HepG2 (cell line): Measurements from ENCODE around the gene PGC. TPM values are rescaled to one million over a fixed set of nuclear protein-coding genes. Genes with fewer than 3 reads are reported as not detected.
A peak's percentile ranks its signal among the peaks of the same experiment; 100 is the strongest.

Source experiments
- ATRX ChIP-seq: sonication (generic); formaldehyde crosslinking; IDR thresholded peaks from 2 replicates; pipeline ENCODE4 v1.4.0; 2020; ENCODE audit warnings: missing genetic modification reagents, borderline replicate concordance
- EP300 ChIP-seq, 3 experiments: sonication (generic) in 1 of 3; formaldehyde crosslinking in 1 of 3; IDR thresholded peaks; 2 replicates each; pipeline versions ENCODE4 v1.5.1 to v1.6.1; 2011 to 2020; ENCODE audit warnings: low read depth in 2 of 3, low read length in 2 of 3, borderline replicate concordance in 1 of 3, improper control_type of control experiment in 1 of 3, mild to moderate bottlenecking in 1 of 3, missing genetic modification reagents in 1 of 3, moderate library complexity in 1 of 3
- ETV5 ChIP-seq: IDR thresholded peaks from 2 replicates; pipeline ENCODE4 v1.6.1; 2018; ENCODE audit warnings: missing biosample characterization, missing genetic modification reagents, inconsistent platforms, borderline replicate concordance
- LCORL ChIP-seq, 2 experiments: fragments of 450-650 bp in 1 of 2; sonication (generic) in 1 of 2; formaldehyde crosslinking in 1 of 2; IDR thresholded peaks; 2 replicates each; pipeline versions ENCODE4 v1.5.0 to v1.6.1; 2017 to 2020; ENCODE audit warnings: antibody characterized with exemption in 1 of 2, missing genetic modification reagents in 1 of 2
- RBFOX2 ChIP-seq: fragments of 200-400 bp; formaldehyde crosslinking; IDR thresholded peaks from 2 replicates; pipeline ENCODE4 v1.6.1; 2017; ENCODE audit warnings: low read depth, mild to moderate bottlenecking, low read length
- SIX1 ChIP-seq: sonication (generic); formaldehyde crosslinking; IDR thresholded peaks from 2 replicates; pipeline ENCODE4 v1.4.0; 2020; ENCODE audit warnings: missing genetic modification reagents, borderline replicate concordance
- ZBTB20 ChIP-seq: sonication (generic); formaldehyde crosslinking; IDR thresholded peaks from 2 replicates; pipeline ENCODE4 v1.8.1; 2023; ENCODE audit warnings: missing genetic modification reagents, low read depth, mild to moderate bottlenecking, borderline replicate concordance
- ZEB1 ChIP-seq: IDR thresholded peaks from 2 replicates; pipeline ENCODE4 v1.6.1; 2012; ENCODE audit warnings: mild to moderate bottlenecking, low read depth, inconsistent platforms; ENCODE audit not compliant: insufficient replicate concordance
- ZNF510 ChIP-seq: sonication (generic); formaldehyde crosslinking; IDR thresholded peaks from 2 replicates; pipeline ENCODE4 v1.4.0; 2020; ENCODE audit warnings: low read depth, mild to moderate bottlenecking, missing genetic modification reagents
- ZNF619 ChIP-seq: sonication (generic); formaldehyde crosslinking; IDR thresholded peaks from 2 replicates; pipeline ENCODE4 v1.4.0; 2020; ENCODE audit warnings: mild to moderate bottlenecking, missing genetic modification reagents
- ZNF75D ChIP-seq: sonication (generic); formaldehyde crosslinking; IDR thresholded peaks from 2 replicates; pipeline ENCODE4 v1.8.1; 2023; ENCODE audit warnings: missing genetic modification reagents, mild to moderate bottlenecking, borderline replicate concordance
- polyA plus RNA-seq, 8 experiments: library from polyadenylated mRNA; depleted of rRNA in 3 of 8; stranded (reverse) in 7 of 8; unstranded in 1 of 8; fragments of >200 nt; fragmentation: Illumina TruSeq in 4 of 8; extraction: Trizol in 4 of 8; gene quantifications; 2 replicates each; pipeline versions ENCODE4 v1.2.1 to v1.2.3, GENCODE V29; 2011 to 2016; ENCODE audit warnings: low read depth in 4 of 8, missing spikeins in 1 of 8, mixed read lengths in 1 of 8; ENCODE audit not compliant: insufficient read depth in 1 of 8
- total RNA-seq, 5 experiments: library from RNA; depleted of rRNA; stranded (reverse); fragments of >200 nt; fragmentation: Illumina TruSeq; extraction: Trizol; gene quantifications; 2 replicates each; pipeline ENCODE4 v1.2.3, GENCODE V29; 2016; ENCODE audit warnings: low read depth in 1 of 5
- TF ChIP-seq, protein P1 (sequence below): IDR thresholded peaks from 2 replicates; pipeline ENCODE4 v1.6.1; 2018; ENCODE audit warnings: missing genetic modification reagents
- TF ChIP-seq, protein P2 (sequence below): sonication (generic); formaldehyde crosslinking; IDR thresholded peaks from 2 replicates; pipeline ENCODE4 v1.4.0; 2020; ENCODE audit warnings: missing genetic modification reagents, borderline replicate concordance
- TF ChIP-seq, protein P3 (sequence below): sonication (generic); formaldehyde crosslinking; conservative IDR thresholded peaks from 2 replicates; pipeline ENCODE4 v1.4.0; 2020; ENCODE audit warnings: mild to moderate bottlenecking, missing genetic modification reagents, moderate library complexity

The PGC gene
- total and polyA plus RNA-seq, 2 of the 13 experiments (the other 11 are each of a cell fraction or from before 2014, with no cell fraction given), result 426 to 502 TPM

DNA sequence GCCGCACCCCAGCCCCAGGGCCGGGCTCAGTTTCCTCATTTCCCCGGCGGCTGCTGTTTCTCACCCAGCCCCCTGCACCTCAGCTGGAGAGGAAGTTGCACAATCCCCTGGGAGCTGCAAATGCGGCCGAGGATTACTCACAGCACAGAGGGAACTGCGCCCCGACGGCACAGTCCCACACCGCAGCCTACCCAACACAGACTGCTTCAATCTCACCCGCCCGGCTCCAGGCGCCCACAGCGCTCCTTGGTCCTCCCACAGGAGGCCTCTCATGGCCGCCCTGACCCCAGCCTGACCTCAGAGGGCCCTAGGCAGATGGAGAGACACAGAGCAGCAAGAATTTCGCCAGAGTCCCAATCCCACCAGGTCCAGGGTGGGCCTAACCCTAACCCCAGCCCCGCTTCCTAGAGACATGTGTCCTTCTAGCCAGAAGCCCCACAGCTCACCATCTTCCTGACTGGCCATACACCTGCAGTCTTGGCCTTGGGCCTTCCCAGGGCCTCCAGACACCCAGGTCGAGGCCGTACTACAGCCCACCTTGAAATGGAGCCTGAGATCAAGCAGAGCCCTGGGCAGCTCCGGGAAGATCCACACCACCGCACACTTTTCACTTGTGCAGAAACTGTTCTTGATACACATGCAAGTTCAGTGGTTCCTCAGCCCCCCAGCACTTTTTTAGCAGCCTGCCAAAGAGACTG, 23.5 kb downstream of the PGC start (continued):
- peak; percentile 48 to 66; a peak in 1 of 4 replicates for TF ChIP-seq EP300 (IDR thresholded peaks at IDR 0.05; ENCODE audit: low read depth in 2 of 2, low read length in 2 of 2)
- peak; percentile 29; the same call in 1 of the 2 replicates for TF ChIP-seq EP300 (CRISPR knock-in tag; IDR thresholded peaks at IDR 0.05; ENCODE audit: borderline replicate concordance)
- no peak for TF ChIP-seq ZEB1
- TF ChIP-seq LCORL (IDR thresholded peaks at IDR 0.05), result no peak
- TF ChIP-seq LCORL (CRISPR knock-in tag; IDR thresholded peaks at IDR 0.05), result peak; percentile 83
- no peak for TF ChIP-seq ZNF619 (CRISPR knock-in tag)
- peak; percentile 96 for TF ChIP-seq ETV5
- no peak; the same call in 1 of the 2 replicates for TF ChIP-seq SIX1 (CRISPR knock-in tag)
- TF ChIP-seq, protein P1, sequence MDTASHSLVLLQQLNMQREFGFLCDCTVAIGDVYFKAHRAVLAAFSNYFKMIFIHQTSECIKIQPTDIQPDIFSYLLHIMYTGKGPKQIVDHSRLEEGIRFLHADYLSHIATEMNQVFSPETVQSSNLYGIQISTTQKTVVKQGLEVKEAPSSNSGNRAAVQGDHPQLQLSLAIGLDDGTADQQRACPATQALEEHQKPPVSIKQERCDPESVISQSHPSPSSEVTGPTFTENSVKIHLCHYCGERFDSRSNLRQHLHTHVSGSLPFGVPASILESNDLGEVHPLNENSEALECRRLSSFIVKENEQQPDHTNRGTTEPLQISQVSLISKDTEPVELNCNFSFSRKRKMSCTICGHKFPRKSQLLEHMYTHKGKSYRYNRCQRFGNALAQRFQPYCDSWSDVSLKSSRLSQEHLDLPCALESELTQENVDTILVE (CRISPR knock-in tag), result no peak
- TF ChIP-seq, protein P2, sequence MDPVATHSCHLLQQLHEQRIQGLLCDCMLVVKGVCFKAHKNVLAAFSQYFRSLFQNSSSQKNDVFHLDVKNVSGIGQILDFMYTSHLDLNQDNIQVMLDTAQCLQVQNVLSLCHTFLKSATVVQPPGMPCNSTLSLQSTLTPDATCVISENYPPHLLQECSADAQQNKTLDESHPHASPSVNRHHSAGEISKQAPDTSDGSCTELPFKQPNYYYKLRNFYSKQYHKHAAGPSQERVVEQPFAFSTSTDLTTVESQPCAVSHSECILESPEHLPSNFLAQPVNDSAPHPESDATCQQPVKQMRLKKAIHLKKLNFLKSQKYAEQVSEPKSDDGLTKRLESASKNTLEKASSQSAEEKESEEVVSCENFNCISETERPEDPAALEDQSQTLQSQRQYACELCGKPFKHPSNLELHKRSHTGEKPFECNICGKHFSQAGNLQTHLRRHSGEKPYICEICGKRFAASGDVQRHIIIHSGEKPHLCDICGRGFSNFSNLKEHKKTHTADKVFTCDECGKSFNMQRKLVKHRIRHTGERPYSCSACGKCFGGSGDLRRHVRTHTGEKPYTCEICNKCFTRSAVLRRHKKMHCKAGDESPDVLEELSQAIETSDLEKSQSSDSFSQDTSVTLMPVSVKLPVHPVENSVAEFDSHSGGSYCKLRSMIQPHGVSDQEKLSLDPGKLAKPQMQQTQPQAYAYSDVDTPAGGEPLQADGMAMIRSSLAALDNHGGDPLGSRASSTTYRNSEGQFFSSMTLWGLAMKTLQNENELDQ (CRISPR knock-in tag), result no peak; the same call in 1 of the 2 replicates
- TF ChIP-seq, protein P3, sequence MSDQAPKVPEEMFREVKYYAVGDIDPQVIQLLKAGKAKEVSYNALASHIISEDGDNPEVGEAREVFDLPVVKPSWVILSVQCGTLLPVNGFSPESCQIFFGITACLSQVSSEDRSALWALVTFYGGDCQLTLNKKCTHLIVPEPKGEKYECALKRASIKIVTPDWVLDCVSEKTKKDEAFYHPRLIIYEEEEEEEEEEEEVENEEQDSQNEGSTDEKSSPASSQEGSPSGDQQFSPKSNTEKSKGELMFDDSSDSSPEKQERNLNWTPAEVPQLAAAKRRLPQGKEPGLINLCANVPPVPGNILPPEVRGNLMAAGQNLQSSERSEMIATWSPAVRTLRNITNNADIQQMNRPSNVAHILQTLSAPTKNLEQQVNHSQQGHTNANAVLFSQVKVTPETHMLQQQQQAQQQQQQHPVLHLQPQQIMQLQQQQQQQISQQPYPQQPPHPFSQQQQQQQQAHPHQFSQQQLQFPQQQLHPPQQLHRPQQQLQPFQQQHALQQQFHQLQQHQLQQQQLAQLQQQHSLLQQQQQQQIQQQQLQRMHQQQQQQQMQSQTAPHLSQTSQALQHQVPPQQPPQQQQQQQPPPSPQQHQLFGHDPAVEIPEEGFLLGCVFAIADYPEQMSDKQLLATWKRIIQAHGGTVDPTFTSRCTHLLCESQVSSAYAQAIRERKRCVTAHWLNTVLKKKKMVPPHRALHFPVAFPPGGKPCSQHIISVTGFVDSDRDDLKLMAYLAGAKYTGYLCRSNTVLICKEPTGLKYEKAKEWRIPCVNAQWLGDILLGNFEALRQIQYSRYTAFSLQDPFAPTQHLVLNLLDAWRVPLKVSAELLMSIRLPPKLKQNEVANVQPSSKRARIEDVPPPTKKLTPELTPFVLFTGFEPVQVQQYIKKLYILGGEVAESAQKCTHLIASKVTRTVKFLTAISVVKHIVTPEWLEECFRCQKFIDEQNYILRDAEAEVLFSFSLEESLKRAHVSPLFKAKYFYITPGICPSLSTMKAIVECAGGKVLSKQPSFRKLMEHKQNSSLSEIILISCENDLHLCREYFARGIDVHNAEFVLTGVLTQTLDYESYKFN (CRISPR knock-in tag), result peak; percentile 67
- TF ChIP-seq ATRX, result no peak
- peak; percentile 23; the same call in 1 of the 2 replicates for TF ChIP-seq ZBTB20 (CRISPR knock-in tag)
- no peak for TF ChIP-seq ZNF510 (CRISPR knock-in tag)
- no peak for TF ChIP-seq ZNF75D (CRISPR knock-in tag)
- TF ChIP-seq RBFOX2, result peak; percentile 58
